WTC11 (cell line): ENCODE data around the gene SEMA4C. TPM values are rescaled to one million over a fixed set of nuclear protein-coding genes. Genes with fewer than 3 reads are reported as not detected.

Experiments
- ATAC-seq: fragments of 200-7000 bp; cut with Tn5 transposase; 2 replicates; pipeline ENCODE4 v1.10.0; 2021; ENCODE audit warnings: mild to moderate bottlenecking, moderate library complexity
- CTCF ChIA-PET: fragments of 300-600 bp; sonication (Branson Sonifier 250); formaldehyde crosslinking; loops from one replicate; lab custom pipeline; 2021; ENCODE audit warnings: antibody characterized with exemption; lab: Charles Lee
- POLR2A ChIA-PET: fragments of 350-600 bp; sonication (Branson Sonifier 250); formaldehyde crosslinking; loops from one replicate; lab custom pipeline; 2021; ENCODE audit warnings: antibody characterized with exemption; lab: Charles Lee
- DNase-seq: peaks from one replicate; pipeline ENCODE4 v3.0.0; 2021; ENCODE audit warnings: low spot score
- H3K27ac Mint-ChIP-seq: 2 replicates; pipeline ENCODE4 v1.8.0; 2021; ENCODE audit warnings: mixed read lengths
- H3K27me3 Mint-ChIP-seq: 2 replicates; pipeline ENCODE4 v1.8.0; 2021; ENCODE audit warnings: low read depth, mild to moderate bottlenecking, moderate library complexity, mixed read lengths
- H3K36me3 Mint-ChIP-seq: 2 replicates; pipeline ENCODE4 v1.8.0; 2021; ENCODE audit warnings: mixed read lengths
- H3K4me1 Mint-ChIP-seq: 2 replicates; pipeline ENCODE4 v1.8.0; 2022; ENCODE audit warnings: mixed read lengths
- H3K4me3 Mint-ChIP-seq: 2 replicates; pipeline ENCODE4 v1.8.0; 2021; ENCODE audit warnings: mild to moderate bottlenecking, moderate library complexity, mixed read lengths
- H3K9me3 Mint-ChIP-seq: 2 replicates; pipeline ENCODE4 v1.8.0; 2021; ENCODE audit warnings: mixed read lengths
- ATF1 ChIP-seq: sonication (generic); formaldehyde crosslinking; IDR thresholded peaks from 2 replicates; pipeline ENCODE4 v1.8.1; 2023; ENCODE audit warnings: mild to moderate bottlenecking, moderate library complexity, missing genetic modification reagents
- ETV6 ChIP-seq: sonication (generic); formaldehyde crosslinking; IDR thresholded peaks from 2 replicates; pipeline ENCODE4 v1.8.1; 2022; ENCODE audit warnings: mild to moderate bottlenecking, missing genetic modification reagents
- FOXJ3 ChIP-seq: sonication (generic); formaldehyde crosslinking; IDR thresholded peaks from 2 replicates; pipeline ENCODE4 v1.9.0; 2021; ENCODE audit warnings: missing genetic modification reagents, mild to moderate bottlenecking, borderline replicate concordance
- GABPB1 ChIP-seq: sonication (generic); formaldehyde crosslinking; IDR thresholded peaks from 2 replicates; pipeline ENCODE4 v1.8.1; 2023; ENCODE audit warnings: mild to moderate bottlenecking, missing genetic modification reagents
- JUN ChIP-seq: sonication (generic); formaldehyde crosslinking; IDR thresholded peaks from 2 replicates; pipeline ENCODE4 v1.8.0; 2023; ENCODE audit warnings: mild to moderate bottlenecking, missing genetic modification reagents
- NFATC4 ChIP-seq: fragments of 250-450 bp; sonication (Bioruptor Pico); IDR thresholded peaks from 2 replicates; pipeline ENCODE4 v1.9.0; 2021; ENCODE audit warnings: mild to moderate bottlenecking
- NFYB ChIP-seq: sonication (generic); formaldehyde crosslinking; conservative IDR thresholded peaks from 2 replicates; pipeline ENCODE4 v1.8.0; 2022; ENCODE audit warnings: low read depth, missing genetic modification reagents
- ZNF317 ChIP-seq: sonication (generic); formaldehyde crosslinking; IDR thresholded peaks from 2 replicates; pipeline ENCODE4 v1.8.1; 2023; ENCODE audit warnings: low read depth, mild to moderate bottlenecking, moderate library complexity, missing genetic modification reagents, borderline replicate concordance
- total RNA-seq: library from RNA; stranded (reverse); gene quantifications from 3 replicates; pipeline ENCODE4 v1.2.3, GENCODE V29; 2021
- TF ChIP-seq, protein P1 (sequence below): fragments of 250-450 bp; sonication (Bioruptor Pico); conservative IDR thresholded peaks from 2 replicates; pipeline ENCODE4 v1.9.0; 2021; ENCODE audit warnings: mild to moderate bottlenecking
- TF ChIP-seq, protein P2 (sequence below): sonication (generic); formaldehyde crosslinking; IDR thresholded peaks from 2 replicates; pipeline ENCODE4 v1.8.0; 2022; ENCODE audit warnings: mild to moderate bottlenecking, missing genetic modification reagents
- TF ChIP-seq, protein P3 (sequence below): sonication (generic); formaldehyde crosslinking; IDR thresholded peaks from 2 replicates; pipeline ENCODE4 v1.8.1; 2023; ENCODE audit warnings: mild to moderate bottlenecking, missing genetic modification reagents
- TF ChIP-seq, protein P4 (sequence below): sonication (generic); formaldehyde crosslinking; IDR thresholded peaks from 2 replicates; pipeline ENCODE4 v1.8.1; 2023; ENCODE audit warnings: mild to moderate bottlenecking, moderate library complexity, missing genetic modification reagents
- TF ChIP-seq, protein P5 (sequence below): sonication (generic); formaldehyde crosslinking; IDR thresholded peaks from 2 replicates; pipeline ENCODE4 v1.8.1; 2023; ENCODE audit warnings: mild to moderate bottlenecking, missing genetic modification reagents, moderate library complexity

The SEMA4C gene
- total RNA-seq, 1 experiment from 2014 or later = 81.6 TPM

DNA sequence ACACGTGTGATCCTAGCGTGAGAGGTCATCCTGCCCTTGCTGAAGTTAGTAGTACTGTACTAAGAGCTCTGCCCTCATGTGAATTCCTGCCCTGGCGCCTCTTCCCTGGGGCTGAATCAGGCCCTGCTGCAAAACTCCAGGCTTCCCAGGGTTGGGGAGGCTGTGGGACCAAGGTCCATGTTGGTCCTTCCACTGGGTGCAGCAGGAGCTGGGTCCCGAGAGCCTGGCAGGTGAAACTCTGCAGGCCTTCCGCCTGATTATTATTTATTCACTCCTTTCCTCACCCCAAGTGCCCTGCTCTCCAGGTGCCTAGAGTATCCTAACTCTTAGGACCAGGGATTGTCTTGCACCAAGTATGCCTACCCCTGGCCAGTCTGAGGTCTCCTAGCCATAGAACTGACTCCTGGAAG is 59.1 kb downstream of the SEMA4C start:
- TF ChIP-seq JUN (CRISPR knock-in tag) (no peak), ATF1 (CRISPR knock-in tag) (no peak), GABPB1 (CRISPR knock-in tag) (0 out of 2 replicates have a peak, but pooled peaks have one; percentile 18), ETV6 (CRISPR knock-in tag) (no peak), ZNF317 (no peak), NFYB (CRISPR knock-in tag) (no peak), FOXJ3 (CRISPR knock-in tag) (no peak)
- TF ChIP-seq, protein P1, sequence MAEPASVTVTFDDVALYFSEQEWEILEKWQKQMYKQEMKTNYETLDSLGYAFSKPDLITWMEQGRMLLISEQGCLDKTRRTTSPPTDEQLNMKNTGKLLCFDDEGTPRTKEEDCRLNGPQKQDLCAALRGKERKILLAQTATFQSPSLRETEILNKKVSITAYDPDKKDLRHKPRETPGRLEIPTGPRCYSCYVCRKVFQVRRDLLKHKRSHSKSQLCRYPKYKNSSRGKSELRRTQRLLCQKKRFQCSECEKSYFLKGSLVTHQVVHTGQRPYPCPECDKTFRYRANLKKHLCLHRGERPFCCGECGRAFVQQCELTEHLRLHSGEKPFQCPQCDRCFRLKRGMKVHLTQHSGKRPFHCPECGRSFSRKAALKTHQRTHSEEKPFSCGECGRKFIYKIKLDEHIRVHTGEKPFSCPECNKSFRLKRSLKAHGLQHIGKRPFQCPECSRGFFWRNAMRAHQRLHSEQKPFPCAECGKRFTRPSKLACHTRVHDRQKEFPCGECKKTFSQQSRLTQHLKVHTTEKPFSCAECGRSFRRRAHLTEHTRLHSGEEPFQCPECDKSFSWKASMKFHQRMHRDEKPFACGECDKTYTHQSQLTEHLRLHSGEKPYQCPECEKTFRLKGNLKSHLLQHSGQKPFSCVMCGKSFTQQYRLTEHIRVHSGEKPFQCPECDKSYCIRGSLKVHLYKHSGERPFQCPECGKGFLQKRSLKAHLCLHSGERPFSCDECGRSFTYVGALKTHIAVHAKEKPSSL (CRISPR knock-in tag) = no peak
- TF ChIP-seq, protein P2, sequence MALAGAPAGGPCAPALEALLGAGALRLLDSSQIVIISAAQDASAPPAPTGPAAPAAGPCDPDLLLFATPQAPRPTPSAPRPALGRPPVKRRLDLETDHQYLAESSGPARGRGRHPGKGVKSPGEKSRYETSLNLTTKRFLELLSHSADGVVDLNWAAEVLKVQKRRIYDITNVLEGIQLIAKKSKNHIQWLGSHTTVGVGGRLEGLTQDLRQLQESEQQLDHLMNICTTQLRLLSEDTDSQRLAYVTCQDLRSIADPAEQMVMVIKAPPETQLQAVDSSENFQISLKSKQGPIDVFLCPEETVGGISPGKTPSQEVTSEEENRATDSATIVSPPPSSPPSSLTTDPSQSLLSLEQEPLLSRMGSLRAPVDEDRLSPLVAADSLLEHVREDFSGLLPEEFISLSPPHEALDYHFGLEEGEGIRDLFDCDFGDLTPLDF (CRISPR knock-in tag) = no peak
- no peak for ATAC-seq
- POLR2A ChIA-PET = no interaction called here
- CTCF ChIA-PET = no interaction called here
- Mint-ChIP-seq H3K4me1 (peaks cover 7% of the 10 kb centered on the region), H3K9me3 (peaks cover 6% of the 10 kb centered on the region), H3K36me3 (peaks cover 9% of the 10 kb centered on the region), H3K27me3 (no peaks in the 10 kb centered on the region), H3K4me3 (no peak overlapping the region), H3K27ac (no peak overlapping the region)
- DNase-seq = no peak

DNA sequence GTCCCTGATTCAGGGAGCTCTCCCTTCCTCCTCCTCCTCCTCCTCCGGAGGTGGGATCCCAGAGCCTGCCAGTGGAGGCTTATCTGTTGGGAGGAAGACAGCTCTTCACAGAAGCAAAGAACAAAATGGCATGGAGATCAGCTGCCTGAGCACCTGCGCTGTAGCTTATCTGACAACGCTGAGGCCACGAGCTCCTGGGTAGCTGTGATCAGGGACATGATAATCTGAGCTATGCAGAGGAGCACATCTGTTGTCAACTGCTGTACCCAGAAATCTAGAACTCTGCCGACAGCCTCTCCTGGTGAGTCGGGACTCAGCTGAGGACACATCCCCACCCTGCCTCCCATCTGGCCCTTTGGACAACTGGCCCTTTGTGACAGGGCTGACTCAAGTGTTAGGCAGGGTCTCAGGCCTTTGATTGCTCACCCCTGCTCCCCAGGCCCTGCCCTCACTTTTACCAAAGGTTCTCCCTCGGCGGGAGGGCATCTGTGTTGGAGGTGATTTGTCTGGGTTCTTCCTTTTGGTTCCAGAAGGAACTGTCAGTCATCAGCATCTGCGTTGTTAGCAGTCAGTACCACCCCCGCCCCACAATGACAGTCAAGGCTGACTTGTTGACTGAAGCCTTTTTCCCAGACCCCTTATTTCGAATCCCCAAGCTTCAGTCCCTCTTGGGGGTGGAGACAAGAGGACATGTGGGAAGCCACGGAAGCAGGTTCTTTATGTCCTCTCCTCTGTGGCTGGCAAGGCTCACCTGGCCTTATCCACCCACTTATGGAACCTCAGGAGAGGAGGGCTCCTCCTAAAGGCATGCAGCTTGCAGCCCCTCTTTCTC is 59.7 kb downstream of the SEMA4C start:
- no peak for ATAC-seq
- Mint-ChIP-seq H3K36me3 (peaks cover 9% of the 10 kb centered on the region), H3K4me3 (no peak overlapping the region), H3K4me1 (peaks cover 4% of the 10 kb centered on the region), H3K27me3 (no peaks in the 10 kb centered on the region), H3K9me3 (peaks cover 6% of the 10 kb centered on the region), H3K27ac (no peak overlapping the region)
- POLR2A ChIA-PET = no interaction called here
- CTCF ChIA-PET = no interaction called here
- TF ChIP-seq, protein P3, sequence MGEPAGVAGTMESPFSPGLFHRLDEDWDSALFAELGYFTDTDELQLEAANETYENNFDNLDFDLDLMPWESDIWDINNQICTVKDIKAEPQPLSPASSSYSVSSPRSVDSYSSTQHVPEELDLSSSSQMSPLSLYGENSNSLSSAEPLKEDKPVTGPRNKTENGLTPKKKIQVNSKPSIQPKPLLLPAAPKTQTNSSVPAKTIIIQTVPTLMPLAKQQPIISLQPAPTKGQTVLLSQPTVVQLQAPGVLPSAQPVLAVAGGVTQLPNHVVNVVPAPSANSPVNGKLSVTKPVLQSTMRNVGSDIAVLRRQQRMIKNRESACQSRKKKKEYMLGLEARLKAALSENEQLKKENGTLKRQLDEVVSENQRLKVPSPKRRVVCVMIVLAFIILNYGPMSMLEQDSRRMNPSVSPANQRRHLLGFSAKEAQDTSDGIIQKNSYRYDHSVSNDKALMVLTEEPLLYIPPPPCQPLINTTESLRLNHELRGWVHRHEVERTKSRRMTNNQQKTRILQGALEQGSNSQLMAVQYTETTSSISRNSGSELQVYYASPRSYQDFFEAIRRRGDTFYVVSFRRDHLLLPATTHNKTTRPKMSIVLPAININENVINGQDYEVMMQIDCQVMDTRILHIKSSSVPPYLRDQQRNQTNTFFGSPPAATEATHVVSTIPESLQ (CRISPR knock-in tag) = no peak
- TF ChIP-seq NFATC4 (CRISPR knock-in tag) = no peak
- TF ChIP-seq, protein P4, sequence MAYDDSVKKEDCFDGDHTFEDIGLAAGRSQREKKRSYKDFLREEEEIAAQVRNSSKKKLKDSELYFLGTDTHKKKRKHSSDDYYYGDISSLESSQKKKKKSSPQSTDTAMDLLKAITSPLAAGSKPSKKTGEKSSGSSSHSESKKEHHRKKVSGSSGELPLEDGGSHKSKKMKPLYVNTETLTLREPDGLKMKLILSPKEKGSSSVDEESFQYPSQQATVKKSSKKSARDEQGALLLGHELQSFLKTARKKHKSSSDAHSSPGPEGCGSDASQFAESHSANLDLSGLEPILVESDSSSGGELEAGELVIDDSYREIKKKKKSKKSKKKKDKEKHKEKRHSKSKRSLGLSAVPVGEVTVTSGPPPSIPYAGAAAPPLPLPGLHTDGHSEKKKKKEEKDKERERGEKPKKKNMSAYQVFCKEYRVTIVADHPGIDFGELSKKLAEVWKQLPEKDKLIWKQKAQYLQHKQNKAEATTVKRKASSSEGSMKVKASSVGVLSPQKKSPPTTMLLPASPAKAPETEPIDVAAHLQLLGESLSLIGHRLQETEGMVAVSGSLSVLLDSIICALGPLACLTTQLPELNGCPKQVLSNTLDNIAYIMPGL (CRISPR knock-in tag) = no peak
- TF ChIP-seq, protein P5, sequence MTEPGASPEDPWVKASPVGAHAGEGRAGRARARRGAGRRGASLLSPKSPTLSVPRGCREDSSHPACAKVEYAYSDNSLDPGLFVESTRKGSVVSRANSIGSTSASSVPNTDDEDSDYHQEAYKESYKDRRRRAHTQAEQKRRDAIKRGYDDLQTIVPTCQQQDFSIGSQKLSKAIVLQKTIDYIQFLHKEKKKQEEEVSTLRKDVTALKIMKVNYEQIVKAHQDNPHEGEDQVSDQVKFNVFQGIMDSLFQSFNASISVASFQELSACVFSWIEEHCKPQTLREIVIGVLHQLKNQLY (CRISPR knock-in tag) = no peak
- DNase-seq = no peak

Other genes starting within 250 kb of the SEMA4C start
- 28.3 to 32.5 TPM (median 29.2 TPM) in 3 replicates for gene KANSL3, start 231.8 kb downstream of the SEMA4C start, total RNA-seq
- gene FER1L5, start 227.3 kb downstream of the SEMA4C start, total RNA-seq = 1.1 to 1.4 TPM (median 1.1 TPM) in 3 replicates
- 13.5 to 18.1 TPM (median 16.5 TPM) in 3 replicates for gene LMAN2L, start 130.0 kb downstream of the SEMA4C start, total RNA-seq
- 13.9 to 14.3 TPM (median 14.0 TPM) in 3 replicates for gene CNNM4, start 109.2 kb downstream of the SEMA4C start, total RNA-seq
- gene CNNM3, start 53.8 kb downstream of the SEMA4C start, total RNA-seq = 34.9 to 36.6 TPM (median 35.2 TPM) in 3 replicates
- 2.5 to 4.1 TPM (median 3.2 TPM) in 3 replicates for gene ANKRD23, start 26.1 kb downstream of the SEMA4C start, total RNA-seq
- 16.2 to 17.9 TPM (median 17.0 TPM) in 3 replicates for gene ANKRD39, start 12.1 kb downstream of the SEMA4C start, total RNA-seq
- gene FAM178B, start 116.5 kb upstream of the SEMA4C start, total RNA-seq = 0.52 to 0.71 TPM (median 0.62 TPM) in 3 replicates
- 45.2 to 49.5 TPM (median 46.4 TPM) in 3 replicates for gene FAHD2B, start 224.8 kb upstream of the SEMA4C start, total RNA-seq
- gene ANKRD36, start 243.1 kb upstream of the SEMA4C start, total RNA-seq = 14.4 to 16.8 TPM (median 16.2 TPM) in 3 replicates